ENCODE measurements around the gene CRISP2. TPM values are rescaled to one million over a fixed set of nuclear protein-coding genes. Genes with fewer than 3 reads are reported as not detected.

CRISP2 gene
- total RNA-seq, 1 donor from 2014 or later = not detected

DNA sequence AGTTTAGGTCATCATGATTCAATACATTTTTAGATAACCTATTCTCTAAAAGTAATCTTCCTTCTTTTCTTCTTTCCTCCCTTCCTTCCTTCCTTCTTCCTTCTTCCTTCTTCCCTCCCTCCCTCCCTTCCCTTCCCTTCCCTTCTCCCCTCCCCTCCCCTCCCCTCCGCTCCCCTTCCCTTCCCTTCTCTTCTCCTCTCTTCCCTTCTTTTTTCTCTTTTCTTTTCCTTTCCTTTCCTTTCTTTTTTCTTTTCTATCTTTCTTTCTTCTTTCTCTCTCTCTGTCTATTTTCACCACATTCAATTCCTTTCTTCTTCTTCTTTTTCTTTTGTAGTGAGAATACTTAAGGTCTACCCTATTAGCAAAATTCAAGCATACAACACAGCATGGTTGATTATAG lies 59.4 kb downstream of the CRISP2 start:
- ATAC-seq = no peak

DNA sequence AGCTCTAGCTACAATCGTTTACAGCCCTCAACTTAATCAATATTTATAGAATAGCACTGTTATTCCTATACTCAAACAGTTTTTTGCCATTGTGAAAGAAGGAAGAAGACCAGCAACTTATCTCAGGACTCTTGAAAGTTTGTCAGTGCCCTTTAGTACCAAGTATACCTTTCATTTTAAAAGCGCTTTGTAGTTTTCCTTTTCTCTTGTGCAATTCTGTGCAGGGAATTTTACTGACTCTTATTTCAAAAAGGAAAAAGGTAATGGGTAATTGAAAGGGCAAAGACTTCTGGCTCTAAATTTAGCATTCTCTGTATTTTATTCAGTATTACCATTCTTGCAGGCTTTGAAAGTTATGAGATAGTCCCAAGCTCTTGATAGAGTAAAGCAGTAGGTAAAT lies 59.9 kb downstream of the CRISP2 start:
- ATAC-seq = no peak

DNA sequence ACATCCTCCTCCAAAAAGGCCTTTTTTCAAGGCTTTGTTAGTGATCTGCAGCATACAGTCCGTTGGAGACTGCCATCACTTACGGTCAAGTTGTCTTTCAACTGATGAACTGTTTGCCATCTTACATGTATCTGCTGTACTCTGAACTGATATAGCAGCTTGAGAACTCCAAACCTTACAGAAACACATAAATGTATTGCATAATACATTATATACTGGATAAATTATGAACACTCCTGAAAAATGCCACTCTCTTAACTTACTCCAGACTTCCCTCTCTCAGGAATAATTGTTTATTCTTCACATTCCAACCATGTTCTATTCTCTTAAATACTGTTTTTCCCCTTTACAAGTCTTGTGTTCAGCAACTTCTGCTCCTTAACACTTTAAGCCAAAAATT lies 62.1 kb downstream of the CRISP2 start:
- no peak for ATAC-seq

DNA sequence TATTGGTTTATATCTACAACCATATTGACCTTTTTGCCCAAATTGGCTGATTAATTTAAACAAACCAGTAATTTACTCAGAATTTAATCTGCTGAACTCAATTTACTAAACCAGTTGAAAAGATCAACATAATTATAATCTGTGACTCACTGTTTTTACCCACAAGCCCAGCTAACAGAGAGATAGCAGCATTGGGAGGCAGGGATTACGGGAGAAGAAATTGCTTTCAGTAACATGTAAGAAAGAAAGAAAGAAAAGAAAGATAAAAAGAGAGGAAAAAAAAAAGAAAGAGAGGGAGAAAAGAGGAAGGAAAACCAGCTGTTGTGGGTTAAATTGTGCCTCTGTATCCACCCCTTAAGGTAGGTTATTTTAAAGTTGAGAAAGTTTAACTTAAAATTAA lies 63.4 kb downstream of the CRISP2 start:
- ATAC-seq = no peak

DNA sequence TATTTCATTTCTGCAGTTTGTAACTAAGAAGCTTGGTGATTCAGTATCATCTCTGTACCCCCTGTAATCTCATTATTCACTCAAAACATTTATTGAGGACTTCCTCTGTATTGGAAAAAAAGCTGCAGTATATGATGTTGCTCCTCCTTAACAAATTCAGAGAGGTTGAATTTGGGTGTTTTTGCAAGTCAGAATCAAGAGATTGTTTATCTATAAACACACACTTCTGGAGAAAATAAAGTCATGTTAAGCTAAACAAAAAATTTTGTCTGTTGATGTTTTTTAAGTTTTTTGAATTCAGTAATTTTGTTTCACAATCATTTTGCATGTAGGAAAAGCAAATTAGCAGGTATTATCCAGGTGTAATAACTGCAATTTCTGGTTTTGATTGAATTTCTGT lies 65.3 kb downstream of the CRISP2 start:
- no peak for ATAC-seq

DNA sequence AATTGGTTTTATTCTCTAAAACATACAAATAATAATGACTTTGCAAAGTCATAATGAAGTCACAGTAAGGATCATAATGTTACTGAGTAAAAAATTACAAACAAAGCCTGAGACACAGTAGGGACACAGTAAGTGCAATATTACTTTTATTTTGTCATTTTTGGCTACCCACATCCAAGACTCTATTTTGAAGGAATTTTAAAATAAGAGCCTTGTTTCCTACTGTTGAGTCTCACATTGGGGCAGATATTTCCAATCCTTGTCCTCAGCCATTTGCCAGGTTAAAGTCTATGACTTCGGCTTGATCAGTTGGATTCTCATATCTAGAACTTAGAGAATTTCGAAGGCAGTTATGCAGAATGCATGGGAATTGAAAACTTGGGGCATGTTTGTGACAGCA lies 65.9 kb downstream of the CRISP2 start:
- ATAC-seq = no peak

DNA sequence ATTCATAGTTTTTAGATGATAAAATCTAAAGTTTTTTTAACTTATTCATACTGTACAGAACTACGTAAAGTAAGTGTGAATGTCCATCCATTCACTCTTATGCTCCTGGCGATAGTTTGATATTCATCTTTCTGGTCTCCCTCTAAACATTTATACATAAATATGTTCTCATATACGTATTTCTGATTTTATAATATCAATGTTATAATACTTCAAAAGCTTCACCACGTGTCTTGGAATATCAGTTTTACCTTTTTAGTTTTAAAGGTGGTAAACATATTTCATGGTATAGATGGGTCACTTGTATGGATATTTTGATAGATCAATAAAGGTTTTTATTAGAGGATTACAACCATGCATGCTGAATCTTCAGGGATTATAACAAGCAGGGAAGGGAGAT lies 66.4 kb downstream of the CRISP2 start:
- no peak for ATAC-seq

DNA sequence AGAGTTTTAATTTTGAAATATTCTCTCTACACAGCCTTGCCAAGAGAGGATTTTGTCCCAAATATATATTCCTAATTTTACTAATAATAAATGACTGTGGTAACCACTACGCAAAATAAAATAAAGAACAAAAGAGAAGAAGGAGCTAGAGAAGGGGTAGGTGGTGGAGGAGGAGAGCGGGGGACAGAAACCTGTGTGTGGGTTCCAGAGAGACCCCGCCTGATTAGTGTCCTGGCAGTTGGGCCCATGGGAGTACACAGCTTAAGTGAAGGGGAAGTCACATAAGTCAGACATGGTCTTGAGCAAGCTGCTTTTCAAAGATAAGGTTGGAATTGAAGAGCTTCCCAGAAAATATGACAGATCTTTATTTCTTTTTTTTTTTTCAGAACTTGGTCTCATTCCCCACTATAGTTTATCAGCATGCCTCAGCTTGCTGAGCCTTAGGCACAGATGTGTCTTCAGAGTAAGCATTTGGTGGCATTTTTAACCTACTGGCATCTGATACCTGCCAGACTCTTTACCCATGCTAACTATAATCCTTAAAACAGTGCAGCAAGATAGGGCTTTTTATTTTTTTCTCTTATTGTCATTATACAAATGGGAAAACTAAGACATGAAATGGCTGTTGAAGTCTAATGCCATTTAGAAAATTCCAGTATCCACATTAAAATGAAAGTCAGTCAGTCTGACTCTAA lies 67.1 kb downstream of the CRISP2 start:
- ATAC-seq = no peak

DNA sequence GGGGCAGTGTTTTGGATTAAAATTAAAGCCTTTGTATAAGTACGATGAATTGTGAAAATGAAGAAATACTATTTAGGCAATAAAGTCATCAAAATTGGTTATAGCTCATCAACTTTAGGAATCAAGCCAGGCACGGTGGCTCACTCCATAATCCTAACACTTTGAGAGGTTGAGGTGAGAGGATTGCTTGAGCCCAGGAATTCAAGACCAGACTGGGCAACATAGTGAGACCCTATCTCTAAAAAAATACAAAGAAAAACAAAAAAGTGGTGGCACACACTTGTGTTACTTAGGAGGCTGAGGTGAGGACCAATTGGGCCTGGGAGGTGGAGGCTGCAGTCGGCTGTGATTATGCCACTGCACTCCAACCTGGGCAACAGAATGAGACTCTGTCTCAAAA lies 68.2 kb downstream of the CRISP2 start:
- ATAC-seq = no peak

Other genes with a start within 250 kb of the CRISP2 start
- not detected for gene GLYATL3, start 213.6 kb downstream of the CRISP2 start, total RNA-seq
- gene C6orf141, start 162.9 kb downstream of the CRISP2 start, total RNA-seq = 9.3 TPM
- not detected for gene RHAG, start 76.7 kb downstream of the CRISP2 start, total RNA-seq
- 8.1 TPM for gene CRISP3, start 30.8 kb upstream of the CRISP2 start, total RNA-seq
- not detected for gene PGK2, start 73.7 kb upstream of the CRISP2 start, total RNA-seq
- gene CRISP1, start 153.0 kb upstream of the CRISP2 start, total RNA-seq = not detected